HepG2 (cell line): Measurements from ENCODE around the gene SS18L1. TPM values are rescaled to one million over a fixed set of nuclear protein-coding genes. Genes with fewer than 3 reads are reported as not detected.

Source experiments
- CCAR2 ChIP-seq: fragments of 200-400 bp; formaldehyde crosslinking; optimal IDR thresholded peaks from 2 replicates; pipeline ENCODE3; 2018; ENCODE audit warnings: low read depth, mild to moderate bottlenecking, low read length, moderate library complexity
- CTCF ChIP-seq: sonication (generic); formaldehyde crosslinking; IDR thresholded peaks from 2 replicates; pipeline ENCODE4 v1.5.0; 2020; ENCODE audit warnings: mild to moderate bottlenecking, missing genetic modification reagents, moderate library complexity
- E2F1 ChIP-seq: sonication (generic); formaldehyde crosslinking; IDR thresholded peaks from 2 replicates; pipeline ENCODE4 v1.5.0; 2020; ENCODE audit warnings: missing genetic modification reagents
- HOXD1 ChIP-seq: sonication (generic); formaldehyde crosslinking; IDR thresholded peaks from 2 replicates; pipeline ENCODE4 v1.5.0; 2020; ENCODE audit warnings: missing genetic modification reagents
- JUND ChIP-seq: sonication (generic); formaldehyde crosslinking; IDR thresholded peaks from 2 replicates; pipeline ENCODE4 v1.8.0; 2022; ENCODE audit warnings: mild to moderate bottlenecking, missing genetic modification reagents
- KLF16 ChIP-seq, 2 experiments: sonication (generic) in 1 of 2; formaldehyde crosslinking in 1 of 2; IDR thresholded peaks; 2 replicates each; pipeline versions ENCODE4 v1.6.1 to v1.8.0; 2016 to 2023; ENCODE audit warnings: missing genetic modification reagents in 2 of 2, missing compliant biosample characterization in 1 of 2
- NFIB ChIP-seq: sonication (generic); formaldehyde crosslinking; IDR thresholded peaks from 2 replicates; pipeline ENCODE4 v1.9.0; 2021; ENCODE audit warnings: missing genetic modification reagents, mild to moderate bottlenecking, borderline replicate concordance
- PATZ1 ChIP-seq: sonication (generic); formaldehyde crosslinking; IDR thresholded peaks from 2 replicates; pipeline ENCODE4 v1.4.0; 2020; ENCODE audit warnings: missing genetic modification reagents
- SP4 ChIP-seq: sonication (generic); formaldehyde crosslinking; IDR thresholded peaks from 2 replicates; pipeline ENCODE4 v1.8.1; 2023; ENCODE audit warnings: mild to moderate bottlenecking, missing genetic modification reagents
- ZNF10 ChIP-seq: sonication (generic); formaldehyde crosslinking; IDR thresholded peaks from 2 replicates; pipeline ENCODE4 v1.4.0; 2020; ENCODE audit warnings: mild to moderate bottlenecking, low read depth, missing genetic modification reagents, borderline replicate concordance
- ZNF260 ChIP-seq: sonication (generic); formaldehyde crosslinking; IDR thresholded peaks from 2 replicates; pipeline ENCODE4 v1.4.0; 2020; ENCODE audit warnings: missing genetic modification reagents, low read depth, mild to moderate bottlenecking, borderline replicate concordance
- ZNF264 ChIP-seq: sonication (generic); formaldehyde crosslinking; IDR thresholded peaks from 2 replicates; pipeline ENCODE4 v1.4.0; 2020; ENCODE audit warnings: missing genetic modification reagents
- ZNF275 ChIP-seq: sonication (generic); formaldehyde crosslinking; IDR thresholded peaks from 2 replicates; pipeline ENCODE4 v1.8.0; 2022; ENCODE audit warnings: missing genetic modification reagents, mild to moderate bottlenecking, inconsistent platforms, borderline replicate concordance
- ZNF3 ChIP-seq: IDR thresholded peaks from 2 replicates; pipeline ENCODE4 v1.7.0; 2017; ENCODE audit warnings: inconsistent platforms
- ZNF367 ChIP-seq: sonication (generic); formaldehyde crosslinking; IDR thresholded peaks from 2 replicates; pipeline ENCODE4 v1.4.0; 2020; ENCODE audit warnings: missing genetic modification reagents, borderline replicate concordance
- ZNF512B ChIP-seq: sonication (generic); formaldehyde crosslinking; IDR thresholded peaks from 2 replicates; pipeline ENCODE4 v1.5.1; 2020; ENCODE audit warnings: missing genetic modification reagents, mild to moderate bottlenecking, borderline replicate concordance
- ZNF678 ChIP-seq: sonication (generic); formaldehyde crosslinking; IDR thresholded peaks from 2 replicates; pipeline ENCODE4 v1.4.0; 2020; ENCODE audit warnings: mild to moderate bottlenecking, missing genetic modification reagents
- polyA plus RNA-seq, 8 experiments: library from polyadenylated mRNA; depleted of rRNA in 3 of 8; stranded (reverse) in 7 of 8; unstranded in 1 of 8; fragments of >200 nt; fragmentation: Illumina TruSeq in 4 of 8; extraction: Trizol in 4 of 8; gene quantifications; 2 replicates each; pipeline versions ENCODE4 v1.2.1 to v1.2.3, GENCODE V29; 2011 to 2016; ENCODE audit warnings: low read depth in 4 of 8, missing spikeins in 1 of 8, mixed read lengths in 1 of 8; ENCODE audit not compliant: insufficient read depth in 1 of 8
- total RNA-seq, 5 experiments: library from RNA; depleted of rRNA; stranded (reverse); fragments of >200 nt; fragmentation: Illumina TruSeq; extraction: Trizol; gene quantifications; 2 replicates each; pipeline ENCODE4 v1.2.3, GENCODE V29; 2016; ENCODE audit warnings: low read depth in 1 of 5

SS18L1 gene
- total and polyA plus RNA-seq, 2 of the 13 experiments (the other 11 are each of a cell fraction or from before 2014, with no cell fraction given), result 17.8 to 27.6 TPM

GRCh38 chr20:62116558-62117361 lies 26.8 kb upstream of the SS18L1 start (continued):
- TF ChIP-seq ZNF512B (CRISPR knock-in tag), result 0 out of 2 replicates have a peak, but pooled peaks have one; percentile 17
- TF ChIP-seq ZNF3 (CRISPR knock-in tag), result no peak
- no peak for TF ChIP-seq JUND (CRISPR knock-in tag)
- TF ChIP-seq SP4, result peak; percentile 60
- TF ChIP-seq ZNF260 (CRISPR knock-in tag), result no peak
- TF ChIP-seq PATZ1 (CRISPR knock-in tag), result no peak
- no peak for TF ChIP-seq CTCF (CRISPR knock-in tag)
- TF ChIP-seq CCAR2, result no peak
- no peak for TF ChIP-seq ZNF264
- TF ChIP-seq ZNF275, result no peak
- TF ChIP-seq ZNF10 (CRISPR knock-in tag), result no peak
- no peak for TF ChIP-seq KLF16 (CRISPR knock-in tag; IDR thresholded peaks at IDR 0.05)
- TF ChIP-seq E2F1 (CRISPR knock-in tag), result no peak
- peak; percentile 62; the same call in 1 of the 2 replicates for TF ChIP-seq NFIB (CRISPR knock-in tag)
- no peak for TF ChIP-seq ZNF367 (CRISPR knock-in tag)
- no peak for TF ChIP-seq ZNF678 (CRISPR knock-in tag)
- no peak for TF ChIP-seq HOXD1 (CRISPR knock-in tag)
